K562 (cell line): ENCODE results near the gene ST7. TPM values are rescaled to one million over a fixed set of nuclear protein-coding genes. Genes with fewer than 3 reads are reported as not detected.
A peak's percentile ranks its signal among the peaks of the same experiment; 100 is the strongest.

Experiments
- ATAC-seq: fragments of 200-7000 bp; cut with Tn5 transposase; 3 replicates; pipeline ENCODE4 v1.9.1; 2020; ENCODE audit warnings: moderate library complexity
- BruUV-seq: library from RNA; stranded (reverse); fragments of 400-500 nt; replicated peaks from 2 replicates; lab custom pipeline; 2021; lab: Mats Ljungman, UMichigan
- CTCF ChIA-PET: fragments of 300-600 bp; formaldehyde crosslinking; extraction: SDS; loops from one replicate; lab custom pipeline; 2021; ENCODE audit warnings: low intra/inter-chr PET ratio; lab: Yijun Ruan, JAX
- POLR2A ChIA-PET: fragments of 300-600, 350-650 bp; sonication (Branson Sonifier 250); formaldehyde crosslinking; extraction: SDS; loops from one replicate; lab custom pipeline; 2021; ENCODE audit warnings: antibody characterized with exemption, inconsistent platforms; lab: Yijun Ruan, JAX
- DNase-seq, 4 experiments: peaks; one replicate each; pipeline versions ENCODE4 v3.0.0 to v3.0.0-alpha.2; 2011 to 2018; ENCODE audit warnings: low spot score in 3 of 4, mixed read lengths in 3 of 4; ENCODE audit errors: extremely low read depth in 1 of 4
- FAIRE-seq: peaks from 2 replicates; lab custom pipeline; 2011; peaks lifted over from hg19 to GRCh38; lab: Jason Lieb, UNC
- H2AFZ ChIP-seq: 2 replicates; pipeline ENCODE4 v1.6.0; 2011; ENCODE audit warnings: low read depth, low read length, control low read depth, inconsistent platforms
- H3K27ac ChIP-seq: fragments of 200-600 bp; 3 replicates; pipeline ENCODE4 v1.8.0; 2011; ENCODE audit warnings: low read depth, mild to moderate bottlenecking, control low read depth, inconsistent platforms, low read length, moderate library complexity, mixed read lengths; ENCODE audit errors: extremely low read depth
- H3K27me3 ChIP-seq, 2 experiments: fragments of 300-600 bp in 1 of 2; 2 replicates in 1 of 2; 3 replicates in 1 of 2; pipeline versions ENCODE4 v1.6.0 to v1.8.0; 2011; ENCODE audit warnings: inconsistent platforms in 2 of 2, low read length in 2 of 2, mild to moderate bottlenecking in 1 of 2, mixed read lengths in 1 of 2, moderate library complexity in 1 of 2; ENCODE audit not compliant: control insufficient read depth in 2 of 2, insufficient read depth in 2 of 2
- H3K36me3 ChIP-seq: fragments of 300-600 bp; 3 replicates; pipeline ENCODE4 v1.8.0; 2011; ENCODE audit warnings: mild to moderate bottlenecking, low read length, inconsistent platforms; ENCODE audit not compliant: control insufficient read depth, insufficient read depth
- H3K4me1 ChIP-seq, 2 experiments: fragments of 200-600 bp in 1 of 2; replicated peaks in 1 of 2; 2 replicates in 1 of 2; 3 replicates in 1 of 2; pipeline versions ENCODE4 v1.5.1 to v1.8.0; 2011; ENCODE audit warnings: inconsistent platforms in 2 of 2, low read length in 2 of 2, mild to moderate bottlenecking in 1 of 2, mixed read lengths in 1 of 2, moderate library complexity in 1 of 2; ENCODE audit not compliant: control insufficient read depth in 2 of 2, insufficient read depth in 2 of 2
- H3K4me2 ChIP-seq: 2 replicates; pipeline ENCODE4 v1.6.1; 2011; ENCODE audit warnings: low read length, control low read depth, inconsistent platforms, mixed read lengths; ENCODE audit not compliant: insufficient read depth
- H3K4me3 ChIP-seq: fragments of 200-600 bp; sonication (generic), shearing (Covaris generic); 2 replicates; pipeline ENCODE4 v1.5.1; 2016; ENCODE audit warnings: control low read depth, inconsistent platforms
- H3K79me2 ChIP-seq: fragments of 200-600 bp; 3 replicates; pipeline ENCODE4 v1.8.0; 2011; ENCODE audit warnings: low read length, inconsistent platforms; ENCODE audit not compliant: control insufficient read depth, insufficient read depth
- H3K9ac ChIP-seq, 2 experiments: 2 replicates each; pipeline versions ENCODE4 v1.6.0 to v1.6.1; 2011; ENCODE audit warnings: low read depth in 2 of 2, low read length in 2 of 2, control low read depth in 1 of 2, inconsistent platforms in 1 of 2, mild to moderate bottlenecking in 1 of 2, mixed read lengths in 1 of 2; ENCODE audit not compliant: insufficient read depth in 1 of 2
- H3K9me1 ChIP-seq: one replicate; pipeline ENCODE4 v1.6.0; 2011; ENCODE audit warnings: inconsistent platforms, mild to moderate bottlenecking, low read length, moderate library complexity; ENCODE audit not compliant: control insufficient read depth, insufficient read depth
- H3K9me3 ChIP-seq: replicated peaks from 2 replicates; pipeline ENCODE4 v1.5.1; 2011; ENCODE audit warnings: low read depth, low read length, inconsistent platforms; ENCODE audit not compliant: control insufficient read depth, insufficient read depth
- H4K20me1 ChIP-seq: replicated peaks from 2 replicates; pipeline ENCODE4 v1.6.1; 2011; ENCODE audit warnings: low read length, inconsistent platforms, mixed read lengths; ENCODE audit not compliant: control insufficient read depth, insufficient read depth
- ARID1B ChIP-seq: fragments of 450-650 bp; IDR thresholded peaks from 2 replicates; pipeline ENCODE4 v1.6.1; 2016; ENCODE audit warnings: antibody characterized with exemption, mild to moderate bottlenecking, inconsistent platforms
- BRCA1 ChIP-seq, 2 experiments: fragments of 450-650 bp in 1 of 2; sonication (generic) in 1 of 2; formaldehyde crosslinking in 1 of 2; IDR thresholded peaks; 2 replicates each; pipeline versions ENCODE4 v1.5.0 to v1.6.1; 2017 to 2020; ENCODE audit warnings: mild to moderate bottlenecking in 1 of 2, missing genetic modification reagents in 1 of 2
- CREBBP ChIP-seq: IDR thresholded peaks from one replicate; pipeline ENCODE4 v1.6.1; 2012; ENCODE audit warnings: low read depth, mild to moderate bottlenecking, control low read depth, inconsistent platforms, low read length
- CREM ChIP-seq: IDR thresholded peaks from 2 replicates; pipeline ENCODE4 v1.6.1; 2014; ENCODE audit warnings: antibody characterized with exemption, low read depth
- ELF2 ChIP-seq: fragments of 250-450 bp; sonication (Bioruptor Pico); IDR thresholded peaks from 2 replicates; pipeline ENCODE4 v1.5.0; 2021; ENCODE audit warnings: mild to moderate bottlenecking
- FOXK1 ChIP-seq: sonication (generic); formaldehyde crosslinking; IDR thresholded peaks from 2 replicates; pipeline ENCODE4 v1.8.0; 2022; ENCODE audit warnings: missing genetic modification reagents, mild to moderate bottlenecking, borderline replicate concordance
- HMG20B ChIP-seq: fragments of 250-450 bp; sonication (Bioruptor Pico); IDR thresholded peaks from 2 replicates; pipeline ENCODE4 v1.5.0; 2021; ENCODE audit warnings: mild to moderate bottlenecking
- NFE2 ChIP-seq: IDR thresholded peaks from 2 replicates; pipeline ENCODE4 v1.6.1; 2014; ENCODE audit warnings: antibody characterized with exemption, low read depth
- SRF ChIP-seq, 2 experiments: fragments of 250-450, 450-650 bp in 1 of 2; sonication (Bioruptor Pico) in 1 of 2; sonication (generic) in 1 of 2; formaldehyde crosslinking; IDR thresholded peaks; 2 replicates each; pipeline versions ENCODE4 v1.5.0 to v1.5.1; 2020 to 2022; ENCODE audit warnings: mild to moderate bottlenecking in 1 of 2, missing genetic modification reagents in 1 of 2
- ZC3H8 ChIP-seq: fragments of 450-650 bp; IDR thresholded peaks from 2 replicates; pipeline ENCODE4 v1.6.1; 2017
- WGBS: fragments of 100-300 bp; shearing (Covaris generic); methylation state at CpG from one replicate; pipeline ENCODE4 v1.1.6; 2016; ENCODE audit warnings: low coverage, mixed read lengths; ENCODE audit not compliant: insufficient coverage; ENCODE audit errors: missing lambda C conversion rate; 5-methylcytosine and 5-hydroxymethylcytosine counted together
- in situ Hi-C: fragments of 300-500 bp; cut with MboI; formaldehyde crosslinking; loops from 4 replicates; pipeline ENCODE4 v1.15.0; 2018; ENCODE audit warnings: inconsistent platforms, mixed read lengths
- intact Hi-C: fragments of 100-400 bp; cut with micrococcal nuclease; formaldehyde crosslinking; loops from 2 replicates; pipeline ENCODE4 v1.14.2; 2022
- polyA plus RNA-seq, 8 experiments: library from polyadenylated mRNA; depleted of rRNA in 4 of 8; stranded (reverse) in 5 of 8; unstranded in 3 of 8; fragments of >200 nt; fragmentation: Nextera tagmentation in 2 of 8; fragmentation: Illumina TruSeq in 1 of 8; extraction: Ambion mirVana in 2 of 8; extraction: Trizol in 1 of 8; gene quantifications; 2 replicates each; pipeline versions ENCODE4 v1.2.1 to v1.2.3, GENCODE V29; 2011 to 2014; ENCODE audit warnings: inconsistent platforms in 1 of 8, missing spikeins in 1 of 8
- total RNA-seq, 7 experiments: library from RNA; depleted of rRNA in 6 of 7; stranded (reverse); fragments of >200 nt in 6 of 7; fragmentation: Illumina TruSeq in 2 of 7; extraction: Trizol in 2 of 7; gene quantifications; 2 replicates each; pipeline versions ENCODE4 v1.2.1 to v1.2.3, GENCODE V29; 2011 to 2021; ENCODE audit warnings: low replicate concordance in 1 of 7
- TF ChIP-seq, protein P1 (sequence below): fragments of 450-650 bp; IDR thresholded peaks from 2 replicates; pipeline ENCODE4 v1.6.1; 2016; ENCODE audit warnings: antibody characterized with exemption
- TF ChIP-seq, protein P2 (sequence below), 2 experiments: IDR thresholded peaks; 2 replicates each; pipeline ENCODE4 v1.6.1; 2012; ENCODE audit warnings: improper control_type of control experiment in 2 of 2, low read depth in 2 of 2, low read length in 2 of 2, borderline replicate concordance in 1 of 2
- TF ChIP-seq, protein P3 (sequence below): sonication (generic); formaldehyde crosslinking; IDR thresholded peaks from 2 replicates; pipeline ENCODE4 v1.8.1; 2023; ENCODE audit warnings: mild to moderate bottlenecking, missing genetic modification reagents
- TF ChIP-seq, protein P4 (sequence below): fragments of 450-650 bp; IDR thresholded peaks from 2 replicates; pipeline ENCODE4 v1.6.1; 2016; ENCODE audit warnings: low read depth, mild to moderate bottlenecking, moderate library complexity

ST7 gene
- total and polyA plus RNA-seq, 9 of the 15 experiments (the other 6 are each of a cell fraction or from before 2014, with no cell fraction given): 23.9 to 56.3 (median 36.9) TPM

DNA sequence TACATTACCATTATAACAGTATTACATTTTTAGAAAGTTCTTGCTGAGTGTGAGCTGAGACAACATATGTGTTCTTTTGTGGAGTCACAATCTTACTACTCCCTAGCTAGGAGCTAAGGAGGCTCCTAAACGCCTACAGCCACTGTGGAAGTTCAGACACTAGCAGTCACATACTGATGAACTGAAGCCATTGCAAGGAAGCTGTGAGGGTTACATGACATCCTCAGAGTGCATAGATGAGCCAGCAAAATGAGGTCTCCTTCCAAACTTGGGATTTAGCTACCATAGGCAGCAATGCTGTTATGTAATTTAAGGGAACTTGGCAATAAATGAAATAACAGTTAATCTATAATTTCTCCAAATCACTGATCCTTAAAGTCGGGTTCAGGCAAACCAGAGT, 10.8 kb upstream of the ST7 start (continued):
- no peak for TF ChIP-seq FOXK1 (CRISPR knock-in tag)

DNA sequence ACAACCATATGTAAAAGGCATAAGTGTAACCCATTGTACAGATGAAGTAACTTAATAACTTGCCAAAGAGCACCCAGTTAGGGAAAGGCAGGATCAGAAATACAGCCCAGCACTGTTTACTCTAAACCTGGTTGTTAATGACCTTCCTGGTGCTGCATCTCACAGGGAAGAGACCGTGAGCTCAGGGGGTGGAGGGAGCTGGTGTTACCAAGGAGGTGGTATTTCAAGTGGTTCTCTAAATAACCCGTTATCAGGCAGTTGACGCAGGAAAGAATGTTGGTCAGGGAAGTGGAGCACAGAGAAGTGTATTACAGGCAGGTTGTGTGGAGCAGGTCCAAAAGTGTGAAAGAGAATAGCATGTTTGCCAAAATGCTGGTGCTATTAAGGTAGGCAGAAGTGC, 4.4 kb upstream of the ST7 start:
- Histone ChIP-seq H3K79me2 (peaks cover 4% of the 10 kb centered on the region), H3K27ac (peak overlapping the region; percentile 0; the same call in 1 of the 3 replicates), H3K9me3 (no peaks in the 10 kb centered on the region), H3K9ac (peak overlapping the region; percentile 3 to 6; a peak in 2 of 4 replicates), H3K27me3 (no peaks in the 10 kb centered on the region), H4K20me1 (no peaks in the 10 kb centered on the region), H3K9me1 (no peaks in the 10 kb centered on the region), H3K36me3 (no peaks in the 10 kb centered on the region), H3K4me3 (no peak overlapping the region), H2AFZ (peak overlapping the region; percentile 98), H3K4me1 (peaks cover 24 to 36% of the 10 kb centered on the region in 2 experiments), H3K4me2 (peak overlapping the region; percentile 50)
- ATAC-seq (no peak), DNase-seq (peak in 2 of 4 experiments; percentile 52 to 57), FAIRE-seq (peak; percentile 42)
- POLR2A ChIA-PET: interaction anchor here (0.6 to 1.7 kb wide), 3 partner anchors 8 to 57 kb away, joined by 3 to 5 read pairs (median 3); no protein-coding TSS in a partner anchor
- BruUV-seq: no TSS peak
- CTCF ChIA-PET: no interaction called here
- WGBS: 6% methylated on average over 3 of the region's 3 CpGs
- intact Hi-C loops (no loop called here), in situ Hi-C loops (no loop called here)
- TF ChIP-seq HMG20B (CRISPR knock-in tag): no peak
- TF ChIP-seq ZC3H8: no peak
- TF ChIP-seq, protein P1, sequence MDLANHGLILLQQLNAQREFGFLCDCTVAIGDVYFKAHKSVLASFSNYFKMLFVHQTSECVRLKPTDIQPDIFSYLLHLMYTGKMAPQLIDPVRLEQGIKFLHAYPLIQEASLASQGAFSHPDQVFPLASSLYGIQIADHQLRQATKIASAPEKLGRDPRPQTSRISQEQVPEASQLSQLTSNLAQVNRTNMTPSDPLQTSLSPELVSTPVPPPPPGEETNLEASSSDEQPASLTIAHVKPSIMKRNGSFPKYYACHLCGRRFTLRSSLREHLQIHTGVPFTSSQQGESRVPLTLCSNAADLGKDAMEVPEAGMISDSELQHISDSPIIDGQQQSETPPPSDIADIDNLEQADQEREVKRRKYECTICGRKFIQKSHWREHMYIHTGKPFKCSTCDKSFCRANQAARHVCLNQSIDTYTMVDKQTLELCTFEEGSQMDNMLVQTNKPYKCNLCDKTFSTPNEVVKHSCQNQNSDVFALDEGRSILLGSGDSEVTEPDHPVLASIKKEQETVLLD: peak; percentile 46; the same call in 1 of the 2 replicates
- peak; percentile 47 for TF ChIP-seq CREM
- TF ChIP-seq, protein P2, sequence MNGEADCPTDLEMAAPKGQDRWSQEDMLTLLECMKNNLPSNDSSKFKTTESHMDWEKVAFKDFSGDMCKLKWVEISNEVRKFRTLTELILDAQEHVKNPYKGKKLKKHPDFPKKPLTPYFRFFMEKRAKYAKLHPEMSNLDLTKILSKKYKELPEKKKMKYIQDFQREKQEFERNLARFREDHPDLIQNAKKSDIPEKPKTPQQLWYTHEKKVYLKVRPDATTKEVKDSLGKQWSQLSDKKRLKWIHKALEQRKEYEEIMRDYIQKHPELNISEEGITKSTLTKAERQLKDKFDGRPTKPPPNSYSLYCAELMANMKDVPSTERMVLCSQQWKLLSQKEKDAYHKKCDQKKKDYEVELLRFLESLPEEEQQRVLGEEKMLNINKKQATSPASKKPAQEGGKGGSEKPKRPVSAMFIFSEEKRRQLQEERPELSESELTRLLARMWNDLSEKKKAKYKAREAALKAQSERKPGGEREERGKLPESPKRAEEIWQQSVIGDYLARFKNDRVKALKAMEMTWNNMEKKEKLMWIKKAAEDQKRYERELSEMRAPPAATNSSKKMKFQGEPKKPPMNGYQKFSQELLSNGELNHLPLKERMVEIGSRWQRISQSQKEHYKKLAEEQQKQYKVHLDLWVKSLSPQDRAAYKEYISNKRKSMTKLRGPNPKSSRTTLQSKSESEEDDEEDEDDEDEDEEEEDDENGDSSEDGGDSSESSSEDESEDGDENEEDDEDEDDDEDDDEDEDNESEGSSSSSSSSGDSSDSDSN (IDR thresholded peaks at IDR 0.05; ENCODE audit: borderline replicate concordance in 1 of 2, low read depth in 2 of 2, low read length in 2 of 2): no peak
- TF ChIP-seq SRF (CRISPR knock-in tag; IDR thresholded peaks at IDR 0.05): no peak
- TF ChIP-seq, protein P3, sequence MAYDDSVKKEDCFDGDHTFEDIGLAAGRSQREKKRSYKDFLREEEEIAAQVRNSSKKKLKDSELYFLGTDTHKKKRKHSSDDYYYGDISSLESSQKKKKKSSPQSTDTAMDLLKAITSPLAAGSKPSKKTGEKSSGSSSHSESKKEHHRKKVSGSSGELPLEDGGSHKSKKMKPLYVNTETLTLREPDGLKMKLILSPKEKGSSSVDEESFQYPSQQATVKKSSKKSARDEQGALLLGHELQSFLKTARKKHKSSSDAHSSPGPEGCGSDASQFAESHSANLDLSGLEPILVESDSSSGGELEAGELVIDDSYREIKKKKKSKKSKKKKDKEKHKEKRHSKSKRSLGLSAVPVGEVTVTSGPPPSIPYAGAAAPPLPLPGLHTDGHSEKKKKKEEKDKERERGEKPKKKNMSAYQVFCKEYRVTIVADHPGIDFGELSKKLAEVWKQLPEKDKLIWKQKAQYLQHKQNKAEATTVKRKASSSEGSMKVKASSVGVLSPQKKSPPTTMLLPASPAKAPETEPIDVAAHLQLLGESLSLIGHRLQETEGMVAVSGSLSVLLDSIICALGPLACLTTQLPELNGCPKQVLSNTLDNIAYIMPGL: no peak
- no peak for TF ChIP-seq BRCA1 (IDR thresholded peaks at IDR 0.05)
- TF ChIP-seq BRCA1 (CRISPR knock-in tag; IDR thresholded peaks at IDR 0.05): no peak
- TF ChIP-seq, protein P4, sequence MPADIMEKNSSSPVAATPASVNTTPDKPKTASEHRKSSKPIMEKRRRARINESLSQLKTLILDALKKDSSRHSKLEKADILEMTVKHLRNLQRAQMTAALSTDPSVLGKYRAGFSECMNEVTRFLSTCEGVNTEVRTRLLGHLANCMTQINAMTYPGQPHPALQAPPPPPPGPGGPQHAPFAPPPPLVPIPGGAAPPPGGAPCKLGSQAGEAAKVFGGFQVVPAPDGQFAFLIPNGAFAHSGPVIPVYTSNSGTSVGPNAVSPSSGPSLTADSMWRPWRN: no peak
- TF ChIP-seq NFE2: no peak
- TF ChIP-seq ELF2 (CRISPR knock-in tag): no peak
- TF ChIP-seq CREBBP: no peak
- TF ChIP-seq ARID1B: peak; percentile 34; the same call in 1 of the 2 replicates
